PC-9 (cell line): ENCODE data around the gene CCL3. TPM values are rescaled to one million over a fixed set of nuclear protein-coding genes. Genes with fewer than 3 reads are reported as not detected.

Source experiments
- BruUV-seq: library from RNA; stranded (reverse); fragments of 400-500 nt; replicated peaks from 2 replicates; lab custom pipeline; 2021; lab: Mats Ljungman, UMichigan
- CTCF ChIA-PET: fragments of 300-600 bp; sonication (Branson Sonifier 250); formaldehyde crosslinking; loops from one replicate; lab custom pipeline; 2022; ENCODE audit warnings: antibody characterized with exemption; lab: Charles Lee
- POLR2A ChIA-PET: fragments of 300-600 bp; sonication (Branson Sonifier 250); formaldehyde crosslinking; loops from one replicate; lab custom pipeline; 2022; ENCODE audit warnings: antibody characterized with exemption; ENCODE audit not compliant: unreplicated experiment; lab: Charles Lee
- DNase-seq, 2 experiments: peaks; one replicate each; pipeline versions ENCODE4 v3.0.0 to v3.0.0-alpha.2; 2015 to 2022; ENCODE audit warnings: mixed read lengths in 1 of 2
- H2AFZ ChIP-seq: fragments of 200-600 bp; sonication (generic); 2 replicates; pipeline ENCODE4 v1.8.1; 2017; ENCODE audit warnings: antibody characterized with exemption
- H3F3A ChIP-seq: fragments of 200-600 bp; sonication (generic); 2 replicates; pipeline ENCODE4 v1.8.1; 2017; ENCODE audit warnings: antibody characterized with exemption, mild to moderate bottlenecking, low read depth; ENCODE audit not compliant: insufficient read depth
- H3K27ac ChIP-seq: fragments of 200-600 bp; sonication (generic); 2 replicates; pipeline ENCODE4 v1.6.1; 2016; ENCODE audit warnings: mixed run types
- H3K27me3 ChIP-seq: fragments of 200-600 bp; sonication (generic); 2 replicates; pipeline ENCODE4 v1.6.1; 2016; ENCODE audit warnings: low read depth, mixed run types; ENCODE audit not compliant: insufficient read depth
- H3K36me3 ChIP-seq: fragments of 200-600 bp; sonication (generic); 2 replicates; pipeline ENCODE4 v1.6.1; 2016; ENCODE audit warnings: low read depth, mixed run types
- H3K4me1 ChIP-seq: fragments of 200-600 bp; sonication (generic); replicated peaks from 2 replicates; pipeline ENCODE4 v1.6.1; 2016; ENCODE audit warnings: mixed run types; ENCODE audit not compliant: insufficient read depth
- H3K4me2 ChIP-seq: fragments of 200-600 bp; sonication (generic); 2 replicates; pipeline ENCODE4 v1.6.1; 2017; ENCODE audit warnings: mixed run types
- H3K4me3 ChIP-seq: fragments of 200-600 bp; sonication (generic); 2 replicates; pipeline ENCODE4 v1.6.1; 2016; ENCODE audit warnings: mixed run types
- H3K79me2 ChIP-seq: fragments of 200-600 bp; sonication (generic); 2 replicates; pipeline ENCODE4 v1.6.1; 2017; ENCODE audit warnings: low read depth, mixed run types
- H3K9me2 ChIP-seq: fragments of 200-600 bp; sonication (generic); 2 replicates; pipeline ENCODE4 v1.8.1; 2017; ENCODE audit warnings: mild to moderate bottlenecking; ENCODE audit not compliant: insufficient read depth
- H3K9me3 ChIP-seq: fragments of 200-600 bp; sonication (generic); 2 replicates; pipeline ENCODE4 v1.8.1; 2016; ENCODE audit warnings: low read depth; ENCODE audit not compliant: insufficient read depth
- H4K20me1 ChIP-seq: fragments of 200-600 bp; sonication (generic); 2 replicates; pipeline ENCODE4 v1.8.1; 2017; ENCODE audit not compliant: insufficient read depth
- EZH2 ChIP-seq: fragments of 200-600 bp; sonication (generic); IDR thresholded peaks from 2 replicates; pipeline ENCODE4 v1.8.0; 2017; ENCODE audit warnings: antibody characterized with exemption, low read depth
- intact Hi-C: fragments of 100-400 bp; cut with micrococcal nuclease; formaldehyde crosslinking; loops from one replicate; pipeline ENCODE4 v1.10.0; 2022; ENCODE audit not compliant: unreplicated experiment
- total RNA-seq: library from RNA; stranded (reverse); gene quantifications from 2 replicates; pipeline ENCODE4 v1.2.3, GENCODE V29; 2021
- TF ChIP-seq, protein P1 (sequence below): fragments of 200-600 bp; sonication (generic); conservative IDR thresholded peaks from 2 replicates; pipeline ENCODE4 v1.6.1; 2017; ENCODE audit warnings: mixed run types, antibody characterized with exemption, mild to moderate bottlenecking, moderate library complexity

The CCL3 gene
- total RNA-seq, 1 experiment from 2014 or later, result not detected

- H3K9me2 ChIP-seq, result no peaks in the 10 kb centered on the region
- POLR2A ChIA-PET, result no interaction called here
- no peaks in the 10 kb centered on the region for H3K36me3 ChIP-seq
- no peaks in the 10 kb centered on the region for H3K4me1 ChIP-seq
- H3K4me3 ChIP-seq, result no peak overlapping the region
- peaks cover 37% of the 10 kb centered on the region for H3K27me3 ChIP-seq
- no peaks in the 10 kb centered on the region for H3F3A ChIP-seq
- H3K27ac ChIP-seq, result no peak overlapping the region
- no peaks in the 10 kb centered on the region for H3K9me3 ChIP-seq
- no peak for DNase-seq
- no TSS peak for BruUV-seq
- TF ChIP-seq EZH2, result no peak
- TF ChIP-seq, protein P1, sequence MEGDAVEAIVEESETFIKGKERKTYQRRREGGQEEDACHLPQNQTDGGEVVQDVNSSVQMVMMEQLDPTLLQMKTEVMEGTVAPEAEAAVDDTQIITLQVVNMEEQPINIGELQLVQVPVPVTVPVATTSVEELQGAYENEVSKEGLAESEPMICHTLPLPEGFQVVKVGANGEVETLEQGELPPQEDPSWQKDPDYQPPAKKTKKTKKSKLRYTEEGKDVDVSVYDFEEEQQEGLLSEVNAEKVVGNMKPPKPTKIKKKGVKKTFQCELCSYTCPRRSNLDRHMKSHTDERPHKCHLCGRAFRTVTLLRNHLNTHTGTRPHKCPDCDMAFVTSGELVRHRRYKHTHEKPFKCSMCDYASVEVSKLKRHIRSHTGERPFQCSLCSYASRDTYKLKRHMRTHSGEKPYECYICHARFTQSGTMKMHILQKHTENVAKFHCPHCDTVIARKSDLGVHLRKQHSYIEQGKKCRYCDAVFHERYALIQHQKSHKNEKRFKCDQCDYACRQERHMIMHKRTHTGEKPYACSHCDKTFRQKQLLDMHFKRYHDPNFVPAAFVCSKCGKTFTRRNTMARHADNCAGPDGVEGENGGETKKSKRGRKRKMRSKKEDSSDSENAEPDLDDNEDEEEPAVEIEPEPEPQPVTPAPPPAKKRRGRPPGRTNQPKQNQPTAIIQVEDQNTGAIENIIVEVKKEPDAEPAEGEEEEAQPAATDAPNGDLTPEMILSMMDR, result no peak
- no peak overlapping the region for H3K4me2 ChIP-seq
- no peaks in the 10 kb centered on the region for H3K79me2 ChIP-seq
- H4K20me1 ChIP-seq, result no peaks in the 10 kb centered on the region; the same call in 1 of the 2 replicates
- H2AFZ ChIP-seq, result no peak overlapping the region
- CTCF ChIA-PET, result no interaction called here
- intact Hi-C loops, result no loop called here
Observed at GRCh38 chr17:36070427-36070826, 19.5 kb downstream of the CCL3 start.

- no peaks in the 10 kb centered on the region for H3K36me3 ChIP-seq
- H3K27ac ChIP-seq, result no peak overlapping the region
- no peaks in the 10 kb centered on the region; the same call in 1 of the 2 replicates for H4K20me1 ChIP-seq
- H3K4me1 ChIP-seq, result no peaks in the 10 kb centered on the region
- TF ChIP-seq EZH2, result no peak
- TF ChIP-seq, protein P1, result no peak
- H3K4me2 ChIP-seq, result no peak overlapping the region
- no peaks in the 10 kb centered on the region for H3K9me2 ChIP-seq
- H3F3A ChIP-seq, result no peaks in the 10 kb centered on the region
- DNase-seq, result no peak
- ChIA-PET CTCF (no interaction called here), POLR2A (no interaction called here)
- H3K4me3 ChIP-seq, result no peak overlapping the region
- no peaks in the 10 kb centered on the region for H3K79me2 ChIP-seq
- BruUV-seq, result no TSS peak
- no peaks in the 10 kb centered on the region for H3K9me3 ChIP-seq
- H2AFZ ChIP-seq, result no peak overlapping the region
- H3K27me3 ChIP-seq, result peaks cover 34% of the 10 kb centered on the region
- intact Hi-C loops, result no loop called here
Observed at GRCh38 chr17:36069136-36069535, 20.8 kb downstream of the CCL3 start.

DNA sequence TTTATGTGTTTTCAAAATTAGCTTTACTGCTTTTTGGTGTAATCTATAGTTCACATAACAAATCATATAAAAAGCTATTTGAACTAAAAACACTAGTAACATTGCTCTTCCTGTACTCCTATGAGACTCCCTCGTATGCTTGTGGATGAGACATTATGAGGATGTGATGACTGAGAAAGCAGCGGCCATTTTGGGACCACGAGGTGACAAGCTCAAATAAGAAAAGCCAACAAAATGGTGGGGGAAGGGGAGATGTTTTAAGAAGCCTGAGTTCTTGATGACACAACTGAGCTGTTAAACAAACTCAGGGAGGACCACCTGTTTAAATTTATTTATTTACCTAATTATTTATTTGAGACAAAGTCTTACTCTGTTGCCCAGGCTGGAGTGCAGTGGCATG is 21.4 kb downstream of the CCL3 start:
- Histone ChIP-seq H3K4me2 (no peak overlapping the region), H3K9me2 (no peaks in the 10 kb centered on the region), H3K4me3 (no peak overlapping the region), H3K36me3 (no peaks in the 10 kb centered on the region), H3K9me3 (no peaks in the 10 kb centered on the region), H3K27ac (no peak overlapping the region), H3K27me3 (peaks cover 34% of the 10 kb centered on the region), H4K20me1 (no peaks in the 10 kb centered on the region; the same call in 1 of the 2 replicates), H3F3A (no peaks in the 10 kb centered on the region), H3K4me1 (no peaks in the 10 kb centered on the region), H3K79me2 (no peaks in the 10 kb centered on the region), H2AFZ (no peak overlapping the region)
- TF ChIP-seq, protein P1, result no peak
- TF ChIP-seq EZH2, result no peak
- no peak for DNase-seq
- POLR2A ChIA-PET, result no interaction called here
- intact Hi-C loops, result no loop called here
- CTCF ChIA-PET, result interaction anchor here (0.6 kb wide), 1 partner anchor 400 kb away, joined by 3 read pairs; no protein-coding TSS in a partner anchor
- no TSS peak for BruUV-seq
